H9 (cell line): Measurements from ENCODE around the gene OPTN. TPM values are rescaled to one million over a fixed set of nuclear protein-coding genes. Genes with fewer than 3 reads are reported as not detected.

ENCODE experiments used
- DNase-seq: peaks from one replicate; pipeline ENCODE4 v3.0.0-alpha.2; 2017
- H2AFZ ChIP-seq: one replicate; pipeline ENCODE4 v1.6.1; 2013; ENCODE audit warnings: mild to moderate bottlenecking, low read length, control low read depth, moderate library complexity
- H2AK5ac ChIP-seq: 2 replicates; pipeline ENCODE4 v1.6.1; 2013; ENCODE audit warnings: low read length, control low read depth, mixed read lengths; ENCODE audit not compliant: insufficient read length
- H2BK120ac ChIP-seq: one replicate; pipeline ENCODE4 v1.6.1; 2013; ENCODE audit warnings: low read depth, mild to moderate bottlenecking, low read length, control low read depth, inconsistent platforms; ENCODE audit not compliant: poor library complexity, severe bottlenecking
- H2BK12ac ChIP-seq: 2 replicates; pipeline ENCODE4 v1.6.1; 2013; ENCODE audit warnings: low read length, control low read depth, mixed read lengths, low read depth; ENCODE audit not compliant: insufficient read length
- H2BK15ac ChIP-seq: 2 replicates; pipeline ENCODE4 v1.6.1; 2013; ENCODE audit warnings: low read depth, low read length, control low read depth
- H2BK20ac ChIP-seq: one replicate; pipeline ENCODE4 v1.6.1; 2013; ENCODE audit warnings: low read depth, mild to moderate bottlenecking, low read length, control low read depth, inconsistent platforms; ENCODE audit not compliant: poor library complexity, severe bottlenecking
- H2BK5ac ChIP-seq: 2 replicates; pipeline ENCODE4 v1.6.1; 2013; ENCODE audit warnings: low read length, control low read depth, mixed read lengths; ENCODE audit not compliant: insufficient read length
- H3K14ac ChIP-seq: 2 replicates; pipeline ENCODE4 v1.6.1; 2013; ENCODE audit warnings: low read length, control low read depth; ENCODE audit not compliant: insufficient read depth
- H3K18ac ChIP-seq: 2 replicates; pipeline ENCODE4 v1.6.1; 2013; ENCODE audit warnings: low read depth, mild to moderate bottlenecking, mixed read lengths, low read length, control low read depth; ENCODE audit not compliant: insufficient read length
- H3K23ac ChIP-seq: 2 replicates; pipeline ENCODE4 v1.6.1; 2013; ENCODE audit warnings: low read length, control low read depth, mixed read lengths, low read depth; ENCODE audit not compliant: insufficient read length
- H3K23me2 ChIP-seq: 2 replicates; pipeline ENCODE4 v1.6.1; 2013; ENCODE audit warnings: low read depth, mild to moderate bottlenecking, mixed read lengths, low read length, control low read depth; ENCODE audit not compliant: insufficient read length, poor library complexity, severe bottlenecking
- H3K27ac ChIP-seq: 2 replicates; pipeline ENCODE4 v1.5.1; 2013; ENCODE audit warnings: low read length, control low read depth, mixed read lengths, low read depth; ENCODE audit not compliant: insufficient read length
- H3K27me3 ChIP-seq: 2 replicates; pipeline ENCODE4 v1.6.1; 2013; ENCODE audit warnings: low read length, control low read depth, inconsistent platforms; ENCODE audit not compliant: insufficient read depth
- H3K4ac ChIP-seq: 2 replicates; pipeline ENCODE4 v1.6.1; 2013; ENCODE audit warnings: low read depth, mild to moderate bottlenecking, control low read depth, inconsistent platforms, low read length, moderate library complexity
- H3K4me1 ChIP-seq: 2 replicates; pipeline ENCODE4 v1.6.1; 2013; ENCODE audit warnings: low read length, control low read depth, inconsistent platforms; ENCODE audit not compliant: insufficient read depth
- H3K4me2 ChIP-seq: 2 replicates; pipeline ENCODE4 v1.6.1; 2013; ENCODE audit warnings: low read length, control low read depth, mixed read lengths; ENCODE audit not compliant: insufficient read length, insufficient read depth
- H3K56ac ChIP-seq: 2 replicates; pipeline ENCODE4 v1.6.1; 2013; ENCODE audit warnings: low read depth, mild to moderate bottlenecking, mixed read lengths, low read length, control low read depth; ENCODE audit not compliant: insufficient read length
- H3K79me1 ChIP-seq: 2 replicates; pipeline ENCODE4 v1.6.1; 2013; ENCODE audit warnings: low read depth, mild to moderate bottlenecking, moderate library complexity, low read length, control low read depth, inconsistent platforms; ENCODE audit not compliant: insufficient read depth, poor library complexity, severe bottlenecking
- H3K79me2 ChIP-seq: 2 replicates; pipeline ENCODE4 v1.6.1; 2013; ENCODE audit warnings: low read length, control low read depth, inconsistent platforms; ENCODE audit not compliant: insufficient read depth
- H3K9ac ChIP-seq: 2 replicates; pipeline ENCODE4 v1.6.1; 2013; ENCODE audit warnings: low read length, control low read depth, mixed read lengths; ENCODE audit not compliant: insufficient read length; ENCODE audit errors: extremely low read depth
- H3K9me3 ChIP-seq: one replicate; pipeline ENCODE4 v1.6.1; 2013; ENCODE audit warnings: low read depth, low read length, inconsistent platforms; ENCODE audit not compliant: control insufficient read depth
- H3T11ph ChIP-seq: one replicate; pipeline ENCODE4 v1.6.1; 2013; ENCODE audit warnings: mild to moderate bottlenecking, low read length, control low read depth, inconsistent platforms
- H4K20me1 ChIP-seq: one replicate; pipeline ENCODE4 v1.6.1; 2013; ENCODE audit not compliant: control insufficient read depth, insufficient read length, insufficient read depth
- H4K5ac ChIP-seq: 2 replicates; pipeline ENCODE4 v1.6.1; 2013; ENCODE audit warnings: low read depth, mild to moderate bottlenecking, mixed read lengths, low read length, control low read depth; ENCODE audit not compliant: insufficient read length
- H4K8ac ChIP-seq: replicated peaks from 2 replicates; pipeline ENCODE4 v1.6.1; 2013; ENCODE audit warnings: low read length, control low read depth, mixed read lengths, low read depth; ENCODE audit not compliant: insufficient read length
- H4K91ac ChIP-seq: 2 replicates; pipeline ENCODE4 v1.6.1; 2013; ENCODE audit warnings: low read depth, mild to moderate bottlenecking, moderate library complexity, mixed read lengths, low read length, control low read depth; ENCODE audit not compliant: insufficient read length
- H3K27ac Mint-ChIP-seq, 3 experiments: 2 replicates in 2 of 3; 3 replicates in 1 of 3; pipeline ENCODE4 v1.8.0; 2020 to 2021; ENCODE audit warnings: mixed read lengths in 3 of 3, mild to moderate bottlenecking in 1 of 3, moderate library complexity in 1 of 3
- H3K27me3 Mint-ChIP-seq: 2 replicates; pipeline ENCODE4 v1.8.0; 2021; ENCODE audit warnings: low read depth, mild to moderate bottlenecking, moderate library complexity, mixed read lengths
- H3K36me3 Mint-ChIP-seq, 3 experiments: 2 replicates in 2 of 3; 3 replicates in 1 of 3; pipeline ENCODE4 v1.8.0; 2020 to 2021; ENCODE audit warnings: low read depth in 3 of 3, mixed read lengths in 3 of 3; ENCODE audit not compliant: insufficient read depth in 1 of 3
- H3K4me1 Mint-ChIP-seq, 2 experiments: 2 replicates each; pipeline ENCODE4 v1.8.0; 2020; ENCODE audit warnings: mixed read lengths in 2 of 2
- H3K4me3 Mint-ChIP-seq, 2 experiments: 2 replicates in 1 of 2; 3 replicates in 1 of 2; pipeline ENCODE4 v1.8.0; 2020 to 2021; ENCODE audit warnings: mild to moderate bottlenecking in 2 of 2, mixed read lengths in 2 of 2, moderate library complexity in 1 of 2
- H3K9me3 Mint-ChIP-seq, 2 experiments: 2 replicates in 1 of 2; 3 replicates in 1 of 2; pipeline ENCODE4 v1.8.0; 2020; ENCODE audit warnings: mild to moderate bottlenecking in 2 of 2, mixed read lengths in 2 of 2, moderate library complexity in 1 of 2
- CTCF ChIP-seq: fragments of 200-600 bp; sonication (generic); conservative IDR thresholded peaks from 3 replicates; pipeline ENCODE4 v1.8.0; 2021; ENCODE audit warnings: antibody characterized with exemption, mild to moderate bottlenecking
- WGBS: extraction: QIAGEN DNeasy Blood & Tissue Kit; methylation state at CpG from one replicate; pipeline ENCODE4 v1.1.7; 2013; ENCODE audit warnings: missing lambda C conversion rate, low lambda C conversion rate, mixed read lengths; ENCODE audit not compliant: insufficient read length; ENCODE audit errors: extremely low coverage; 5-methylcytosine and 5-hydroxymethylcytosine counted together
- total RNA-seq: library from RNA; stranded (reverse); gene quantifications from 2 replicates; pipeline ENCODE4 v1.2.1, GENCODE V29; 2021

OPTN gene
- total RNA-seq, 1 experiment from 2014 or later: 16.1 TPM

- Histone ChIP-seq H2AK5ac (no peak overlapping the region), H3K27me3 (no peaks in the 10 kb centered on the region), H3K79me1 (peaks cover 8% of the 10 kb centered on the region), H3K23ac (no peak overlapping the region), H3K9ac (no peak overlapping the region), H3K4me2 (no peak overlapping the region), H3K79me2 (peaks cover 11% of the 10 kb centered on the region; the same call in 1 of the 2 replicates), H2BK15ac (no peak overlapping the region), H4K20me1 (no peaks in the 10 kb centered on the region), H4K8ac (no peak overlapping the region), H2BK12ac (no peak overlapping the region), H3K27ac (no peak overlapping the region), H2AFZ (no peak overlapping the region), H3K4me1 (no peaks in the 10 kb centered on the region), H2BK5ac (no peak overlapping the region), H3T11ph (no peak overlapping the region), H2BK120ac (no peak overlapping the region), H3K18ac (no peak overlapping the region), H4K91ac (no peak overlapping the region), H3K56ac (no peak overlapping the region), H2BK20ac (no peak overlapping the region), H4K5ac (no peak overlapping the region), H3K23me2 (no peaks in the 10 kb centered on the region), H3K14ac (no peak overlapping the region), H3K4ac (no peak overlapping the region), H3K9me3 (no peaks in the 10 kb centered on the region)
- Mint-ChIP-seq H3K36me3 (peaks cover 42 to 78% (median 62%) of the 10 kb centered on the region in 3 experiments; a peak in 6 of 7 replicates), H3K27me3 (no peaks in the 10 kb centered on the region), H3K4me3 (no peak overlapping the region), H3K4me1 (no peaks in the 10 kb centered on the region), H3K27ac (peak overlapping the region in 1 of 3 experiments; percentile 50; a peak in 3 of 7 replicates), H3K9me3 (no peaks in the 10 kb centered on the region)
- WGBS: no CpG with 5 or more reads among the region's 6 CpGs
- DNase-seq: no peak
- TF ChIP-seq CTCF: no peak
Measured at GRCh38 chr10:13168781-13169180, 68.8 kb downstream of the OPTN start.
